ENCODE results near the gene BEAN1.

Gene BEAN1

DNA sequence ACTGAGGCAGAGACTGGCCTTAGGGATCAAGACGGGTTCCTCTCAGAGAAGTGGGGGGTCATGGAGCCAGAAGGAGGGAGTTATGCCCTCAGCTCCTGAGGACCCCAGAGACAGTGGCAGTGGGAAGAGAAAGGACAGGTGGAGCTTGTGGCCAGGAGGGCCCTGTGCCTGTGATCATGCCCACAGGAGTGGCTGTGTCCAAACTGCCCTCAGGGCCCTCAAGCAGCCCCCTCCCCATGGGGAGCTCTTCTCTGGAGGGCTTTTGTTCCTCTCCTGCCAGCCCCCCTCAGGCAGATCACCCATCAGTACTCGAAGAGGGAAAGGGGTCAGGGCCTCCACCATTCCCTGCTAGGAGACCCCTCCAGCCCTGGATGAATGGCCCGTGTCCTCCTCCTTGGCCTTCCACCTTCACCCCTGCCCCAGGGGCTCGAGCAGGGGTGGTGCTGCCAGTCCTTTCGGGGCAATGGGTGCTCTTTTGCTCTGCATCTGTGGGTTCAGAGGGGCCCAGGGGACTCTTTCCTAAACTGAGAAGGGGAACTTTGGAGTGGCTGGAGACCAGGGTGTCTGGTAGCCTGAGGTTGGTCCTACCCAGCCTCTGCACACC lies 52.7 kb downstream of the BEAN1 start:
- Histone ChIP-seq H3K4me3 (ENCODE audit: low read depth, low read length) (no peak overlapping the region), H3K4me1 (ENCODE audit: control insufficient read depth, insufficient read depth, low read length) (peaks cover 4% of the 10 kb centered on the region), H3K9me3 (ENCODE audit: control insufficient read depth, insufficient read depth, low read depth, low read length) (no peaks in the 10 kb centered on the region), H3K27ac (ENCODE audit: extremely low read depth, low read depth, low read length) (no peak overlapping the region), H3K36me3 (ENCODE audit: control insufficient read depth in 2 of 2, insufficient read depth in 1 of 2, low read length in 2 of 2) (no peaks in the 10 kb centered on the region)
- TF ChIP-seq, protein P1, sequence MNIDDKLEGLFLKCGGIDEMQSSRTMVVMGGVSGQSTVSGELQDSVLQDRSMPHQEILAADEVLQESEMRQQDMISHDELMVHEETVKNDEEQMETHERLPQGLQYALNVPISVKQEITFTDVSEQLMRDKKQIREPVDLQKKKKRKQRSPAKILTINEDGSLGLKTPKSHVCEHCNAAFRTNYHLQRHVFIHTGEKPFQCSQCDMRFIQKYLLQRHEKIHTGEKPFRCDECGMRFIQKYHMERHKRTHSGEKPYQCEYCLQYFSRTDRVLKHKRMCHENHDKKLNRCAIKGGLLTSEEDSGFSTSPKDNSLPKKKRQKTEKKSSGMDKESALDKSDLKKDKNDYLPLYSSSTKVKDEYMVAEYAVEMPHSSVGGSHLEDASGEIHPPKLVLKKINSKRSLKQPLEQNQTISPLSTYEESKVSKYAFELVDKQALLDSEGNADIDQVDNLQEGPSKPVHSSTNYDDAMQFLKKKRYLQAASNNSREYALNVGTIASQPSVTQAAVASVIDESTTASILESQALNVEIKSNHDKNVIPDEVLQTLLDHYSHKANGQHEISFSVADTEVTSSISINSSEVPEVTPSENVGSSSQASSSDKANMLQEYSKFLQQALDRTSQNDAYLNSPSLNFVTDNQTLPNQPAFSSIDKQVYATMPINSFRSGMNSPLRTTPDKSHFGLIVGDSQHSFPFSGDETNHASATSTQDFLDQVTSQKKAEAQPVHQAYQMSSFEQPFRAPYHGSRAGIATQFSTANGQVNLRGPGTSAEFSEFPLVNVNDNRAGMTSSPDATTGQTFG (tag by site-specific recombination; IDR thresholded peaks at IDR 0.05; ENCODE audit: borderline replicate concordance), result no peak
- TF ChIP-seq KLF16 (tag by site-specific recombination; IDR thresholded peaks at IDR 0.05) (no peak), GLI4 (tag by site-specific recombination; IDR thresholded peaks at IDR 0.05) (no peak), ZNF24 (tag by site-specific recombination; IDR thresholded peaks at IDR 0.05) (no peak), SP7 (tag by site-specific recombination; IDR thresholded peaks at IDR 0.05) (no peak), ZNF571 (tag by site-specific recombination; IDR thresholded peaks at IDR 0.05) (no peak), ZBTB8A (tag by site-specific recombination; IDR thresholded peaks at IDR 0.05) (no peak), ZNF792 (tag by site-specific recombination; IDR thresholded peaks at IDR 0.05) (no peak), ZNF114 (tag by site-specific recombination; IDR thresholded peaks at IDR 0.05) (no peak), ZNF155 (tag by site-specific recombination; IDR thresholded peaks at IDR 0.05) (no peak)
- CTCF ChIA-PET, result interaction anchor here (0.6 to 2.8 kb wide), 4 partner anchors 8 to 129 kb away, joined by 3 to 15 read pairs (median 4); no protein-coding TSS in a partner anchor
- POLR2A ChIA-PET, result no interaction called here

DNA sequence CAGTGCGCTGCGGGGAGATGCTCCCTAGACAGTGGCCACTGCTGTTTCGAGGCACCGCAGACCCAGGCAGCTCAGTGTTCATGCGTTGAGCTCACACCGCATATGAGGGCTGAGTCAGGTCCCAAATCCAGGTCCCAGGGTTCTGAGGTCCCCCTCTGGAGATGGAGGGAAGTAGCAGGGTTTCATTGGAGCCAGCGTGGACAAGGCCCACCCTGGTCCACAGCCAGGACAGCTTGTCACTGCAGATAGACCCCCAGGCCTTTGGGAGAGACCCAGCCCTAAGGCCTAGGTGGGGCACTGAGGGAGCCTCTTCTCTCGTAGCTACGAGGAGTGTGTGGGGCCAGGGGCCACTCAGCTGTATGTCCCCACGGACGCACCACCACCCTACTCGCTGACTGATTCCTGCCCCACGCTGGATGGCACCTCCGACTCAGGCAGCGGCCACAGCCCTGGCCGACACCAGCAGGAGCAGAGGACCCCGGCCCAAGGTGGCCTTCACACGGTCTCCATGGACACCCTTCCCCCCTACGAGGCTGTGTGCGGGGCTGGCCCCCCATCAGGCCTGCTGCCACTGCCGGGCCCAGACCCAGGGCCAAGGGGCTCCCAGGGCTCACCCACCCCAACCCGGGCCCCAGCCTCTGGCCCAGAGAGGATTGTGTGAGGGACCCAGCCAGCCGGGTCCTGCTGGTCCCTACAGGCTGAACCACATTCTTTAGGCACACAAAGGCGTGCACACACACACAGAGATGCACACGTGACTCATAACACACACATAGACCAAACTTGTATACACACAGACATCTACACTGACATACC lies 53.4 kb downstream of the BEAN1 start:
- TF ChIP-seq ZBTB20 (tag by site-specific recombination; IDR thresholded peaks at IDR 0.05) (peak; percentile 43; the same call in 1 of the 2 replicates), ZSCAN4 (tag by site-specific recombination; IDR thresholded peaks at IDR 0.05) (0 out of 2 replicates have a peak, but pooled peaks have one; percentile 14), ZNF114 (tag by site-specific recombination; IDR thresholded peaks at IDR 0.05) (no peak), ZNF404 (tag by site-specific recombination; IDR thresholded peaks at IDR 0.05) (no peak)
- no peaks in the 10 kb centered on the region for H3K4me1 ChIP-seq (ENCODE audit: control insufficient read depth, insufficient read depth, low read length)
- CTCF ChIA-PET, result interaction anchor here (1.4 to 2.8 kb wide), 2 partner anchors 74 to 128 kb away, joined by 5 to 15 read pairs; no protein-coding TSS in a partner anchor
- POLR2A ChIA-PET, result no interaction called here
- no peaks in the 10 kb centered on the region for H3K36me3 ChIP-seq (ENCODE audit: control insufficient read depth in 2 of 2, insufficient read depth in 1 of 2, low read length in 2 of 2)
- no peak overlapping the region for H3K27ac ChIP-seq (ENCODE audit: extremely low read depth, low read depth, low read length)
- H3K4me3 ChIP-seq (ENCODE audit: low read depth, low read length), result no peak overlapping the region
- no peaks in the 10 kb centered on the region for H3K9me3 ChIP-seq (ENCODE audit: control insufficient read depth, insufficient read depth, low read depth, low read length)

GRCh38 chr16:66481081-66481942 lies 54.2 kb downstream of the BEAN1 start:
- Histone ChIP-seq H3K9me3 (ENCODE audit: control insufficient read depth, insufficient read depth, low read depth, low read length) (no peaks in the 10 kb centered on the region), H3K4me1 (ENCODE audit: control insufficient read depth, insufficient read depth, low read length) (no peaks in the 10 kb centered on the region), H3K36me3 (ENCODE audit: control insufficient read depth in 2 of 2, insufficient read depth in 1 of 2, low read length in 2 of 2) (no peaks in the 10 kb centered on the region), H3K27ac (ENCODE audit: extremely low read depth, low read depth, low read length) (no peak overlapping the region), H3K4me3 (ENCODE audit: low read depth, low read length) (no peak overlapping the region)
- CTCF ChIA-PET, result interaction anchor here (1.3 to 4.2 kb wide), 3 partner anchors 75 to 124 kb away, joined by 3 to 55 read pairs (median 15); no protein-coding TSS in a partner anchor
- no peak for TF ChIP-seq ZFP41 (tag by site-specific recombination; IDR thresholded peaks at IDR 0.05; ENCODE audit: borderline replicate concordance)
- TF ChIP-seq ZNF544 (tag by site-specific recombination; IDR thresholded peaks at IDR 0.05), result no peak
- no peak for TF ChIP-seq ZNF792 (tag by site-specific recombination; IDR thresholded peaks at IDR 0.05)
- TF ChIP-seq ZNF830 (tag by site-specific recombination; IDR thresholded peaks at IDR 0.05; ENCODE audit: low read depth), result no peak
- TF ChIP-seq PATZ1 (tag by site-specific recombination; IDR thresholded peaks at IDR 0.05), result no peak
- no peak for TF ChIP-seq KLF17 (tag by site-specific recombination; IDR thresholded peaks at IDR 0.05)
- TF ChIP-seq KLF7 (tag by site-specific recombination; IDR thresholded peaks at IDR 0.05; ENCODE audit: borderline replicate concordance), result no peak
- TF ChIP-seq, protein P2, sequence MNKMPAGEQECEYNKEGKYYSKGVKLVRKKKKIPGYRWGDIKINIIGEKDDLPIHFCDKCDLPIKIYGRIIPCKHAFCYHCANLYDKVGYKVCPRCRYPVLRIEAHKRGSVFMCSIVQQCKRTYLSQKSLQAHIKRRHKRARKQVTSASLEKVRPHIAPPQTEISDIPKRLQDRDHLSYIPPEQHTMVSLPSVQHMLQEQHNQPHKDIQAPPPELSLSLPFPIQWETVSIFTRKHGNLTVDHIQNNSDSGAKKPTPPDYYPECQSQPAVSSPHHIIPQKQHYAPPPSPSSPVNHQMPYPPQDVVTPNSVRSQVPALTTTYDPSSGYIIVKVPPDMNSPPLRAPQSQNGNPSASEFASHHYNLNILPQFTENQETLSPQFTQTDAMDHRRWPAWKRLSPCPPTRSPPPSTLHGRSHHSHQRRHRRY (tag by site-specific recombination; IDR thresholded peaks at IDR 0.05), result no peak
- POLR2A ChIA-PET, result interaction anchor here (0.6 kb wide), 1 partner anchor 55 kb away, joined by 10 read pairs; no protein-coding TSS in a partner anchor

All from HEK293 (cell line).